ENCODE measurements around the gene IFI27.

DNA sequence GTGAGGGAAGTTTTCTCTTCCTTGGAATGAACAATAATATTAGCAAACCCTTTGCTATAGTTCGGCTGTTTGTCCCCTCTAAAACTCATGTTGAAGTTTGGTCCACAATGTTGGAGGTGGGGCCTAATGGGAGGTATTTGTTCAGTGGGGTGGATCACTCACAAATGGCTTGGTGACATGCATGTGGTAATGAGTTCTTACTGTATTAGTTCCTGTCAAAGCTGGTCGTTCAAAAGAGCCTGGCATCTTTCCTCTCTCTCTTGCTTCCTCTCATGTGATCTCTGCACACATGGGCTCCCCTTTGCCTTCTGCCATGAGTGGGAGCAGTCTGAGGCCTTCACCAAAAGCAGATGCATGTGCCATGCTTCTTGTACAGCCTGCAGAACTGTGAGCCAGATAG lies 50.5 kb downstream of the IFI27 start:
- no peak for TF ChIP-seq POLR2A (IDR thresholded peaks at IDR 0.05; ENCODE audit: low read depth, low read length)
- TF ChIP-seq PAX5 (IDR thresholded peaks at IDR 0.05; ENCODE audit: insufficient read depth, low read length, severe bottlenecking) = no peak
